GM12878 (cell line): ENCODE results near the gene AMPD3. TPM values are rescaled to one million over a fixed set of nuclear protein-coding genes. Genes with fewer than 3 reads are reported as not detected.

Experiments used
- ATAC-seq: fragments of 200-7000 bp; cut with Tn5 transposase; 3 replicates; pipeline ENCODE4 v1.9.1; 2020; ENCODE audit warnings: mild to moderate bottlenecking, moderate library complexity
- BruUV-seq: library from RNA; stranded (reverse); fragments of 400-500 nt; replicated peaks from 2 replicates; lab custom pipeline; 2021; lab: Mats Ljungman, UMichigan
- CTCF ChIA-PET: fragments of 300-600 bp; sonication (Branson Sonifier 250); formaldehyde crosslinking; extraction: SDS; loops from one replicate; lab custom pipeline; 2021; ENCODE audit warnings: inconsistent platforms; lab: Yijun Ruan, JAX
- POLR2A ChIA-PET: fragments of 350-600 bp; formaldehyde crosslinking; extraction: SDS; loops from one replicate; lab custom pipeline; 2021; ENCODE audit warnings: inconsistent platforms; lab: Charles Lee
- RAD21 ChIA-PET: fragments of 300-600 bp; sonication (Branson Sonifier 250); formaldehyde crosslinking; loops from one replicate; lab custom pipeline; 2023; ENCODE audit warnings: antibody characterized with exemption; ENCODE audit not compliant: unreplicated experiment; lab: Charles Lee
- SMC1A ChIA-PET: fragments of 300-600 bp; sonication (Branson Sonifier 250); formaldehyde crosslinking; loops from one replicate; lab custom pipeline; 2023; ENCODE audit not compliant: unreplicated experiment, uncharacterized antibody; lab: Charles Lee
- DNase-seq: peaks from one replicate; pipeline ENCODE4 v3.0.0-alpha.2; 2011; ENCODE audit warnings: low read depth, low spot score
- FAIRE-seq: peaks from 3 replicates; lab custom pipeline; 2011; peaks lifted over from hg19 to GRCh38; lab: Jason Lieb, UNC
- H2AFZ ChIP-seq: 2 replicates; pipeline ENCODE4 v1.6.0; 2011; ENCODE audit warnings: low read depth, low read length, control low read depth; ENCODE audit not compliant: control insufficient read depth
- H3K27ac ChIP-seq: 2 replicates; pipeline ENCODE4 v1.5.1; 2011; ENCODE audit warnings: control low read depth; ENCODE audit not compliant: control insufficient read depth, insufficient read depth
- H3K27me3 ChIP-seq, 2 experiments: replicated peaks in 1 of 2; 2 replicates each; pipeline versions ENCODE4 v1.6.0 to v1.6.1; 2011; ENCODE audit warnings: low read length in 1 of 2; ENCODE audit not compliant: control insufficient read depth in 2 of 2, insufficient read depth in 2 of 2
- H3K36me3 ChIP-seq, 2 experiments: 2 replicates each; pipeline ENCODE4 v1.5.1; 2011; ENCODE audit warnings: low read length in 1 of 2; ENCODE audit not compliant: control insufficient read depth in 2 of 2, insufficient read depth in 2 of 2
- H3K4me1 ChIP-seq: 2 replicates; pipeline ENCODE4 v1.6.1; 2011; ENCODE audit warnings: mild to moderate bottlenecking, low read length, moderate library complexity, mixed read lengths; ENCODE audit not compliant: control insufficient read depth, insufficient read depth
- H3K4me2 ChIP-seq: 2 replicates; pipeline ENCODE4 v1.6.0; 2011; ENCODE audit warnings: control low read depth; ENCODE audit not compliant: control insufficient read depth, insufficient read depth
- H3K4me3 ChIP-seq: fragments of 200-600 bp; sonication (generic); 2 replicates; pipeline ENCODE4 v1.5.1; 2016
- H3K79me2 ChIP-seq: 2 replicates; pipeline ENCODE4 v1.6.0; 2011; ENCODE audit warnings: low read length; ENCODE audit not compliant: control insufficient read depth, insufficient read depth
- H3K9ac ChIP-seq: 2 replicates; pipeline ENCODE4 v1.8.0; 2011; ENCODE audit warnings: low read length, control low read depth, mixed read lengths; ENCODE audit not compliant: control insufficient read depth, insufficient read depth
- H3K9me3 ChIP-seq: replicated peaks from 3 replicates; pipeline ENCODE4 v1.5.1; 2011; ENCODE audit warnings: mild to moderate bottlenecking, low read length; ENCODE audit not compliant: control insufficient read depth, insufficient read depth
- H4K20me1 ChIP-seq: 2 replicates; pipeline ENCODE4 v1.6.0; 2011; ENCODE audit not compliant: control insufficient read depth, insufficient read depth
- CBX5 ChIP-seq: sonication (generic); IDR thresholded peaks from 2 replicates; pipeline ENCODE4 v1.6.1; 2016; ENCODE audit warnings: low read depth, moderate library complexity, mild to moderate bottlenecking, inconsistent platforms
- CHD1 ChIP-seq: IDR thresholded peaks from 2 replicates; pipeline ENCODE4 v1.6.1; 2012; ENCODE audit warnings: low read depth, low read length, improper control_type of control experiment
- CTCF ChIP-seq, 3 experiments: IDR thresholded peaks in 2 of 3; conservative IDR thresholded peaks in 1 of 3; 2 replicates each; pipeline ENCODE4 v1.5.1; 2011; ENCODE audit warnings: low read depth in 3 of 3, low read length in 3 of 3, mild to moderate bottlenecking in 3 of 3, control low read depth in 2 of 3, moderate library complexity in 2 of 3, inconsistent platforms in 1 of 3, mixed read lengths in 1 of 3; ENCODE audit not compliant: control insufficient read depth in 2 of 3, insufficient read depth in 1 of 3; ENCODE audit errors: extremely low read depth in 1 of 3
- FOS ChIP-seq: IDR thresholded peaks from 3 replicates; pipeline ENCODE4 v1.6.1; 2011; ENCODE audit warnings: borderline replicate concordance; ENCODE audit not compliant: insufficient read length; ENCODE audit errors: extremely low read depth
- KLF5 ChIP-seq: fragments of 450-650 bp; IDR thresholded peaks from 2 replicates; pipeline ENCODE4 v1.6.1; 2014; ENCODE audit warnings: mild to moderate bottlenecking; ENCODE audit not compliant: partially characterized antibody
- LARP7 ChIP-seq: fragments of 450-650 bp; IDR thresholded peaks from 2 replicates; pipeline ENCODE4 v1.6.1; 2017; ENCODE audit warnings: mild to moderate bottlenecking
- NFXL1 ChIP-seq: fragments of 450-650 bp; IDR thresholded peaks from 2 replicates; pipeline ENCODE4 v1.6.1; 2017; ENCODE audit warnings: antibody characterized with exemption, mild to moderate bottlenecking, borderline replicate concordance
- NR2C2 ChIP-seq: IDR thresholded peaks from 2 replicates; pipeline ENCODE4 v1.6.1; 2011; ENCODE audit warnings: borderline replicate concordance, low read depth; ENCODE audit not compliant: control insufficient read depth, insufficient read length
- RAD51 ChIP-seq: fragments of 450-650 bp; IDR thresholded peaks from 2 replicates; pipeline ENCODE4 v1.6.1; 2016; ENCODE audit warnings: moderate library complexity, mild to moderate bottlenecking, inconsistent platforms
- RBBP5 ChIP-seq: fragments of 200-600 bp; sonication (generic); conservative IDR thresholded peaks from 2 replicates; pipeline ENCODE4 v1.6.1; 2016
- RELA ChIP-seq: fragments of 450-650 bp; IDR thresholded peaks from 2 replicates; pipeline ENCODE4 v1.8.0; 2014; ENCODE audit warnings: borderline replicate concordance; ENCODE audit not compliant: partially characterized antibody
- RUNX3 ChIP-seq: IDR thresholded peaks from 2 replicates; pipeline ENCODE4 v1.6.1; 2012; ENCODE audit warnings: low read length, inconsistent platforms
- SIN3A ChIP-seq: IDR thresholded peaks from 2 replicates; pipeline ENCODE4 v1.6.1; 2012; ENCODE audit warnings: low read depth, low read length, improper control_type of control experiment
- TCF7 ChIP-seq: IDR thresholded peaks from 2 replicates; pipeline ENCODE4 v1.6.1; 2014; ENCODE audit warnings: antibody characterized with exemption, borderline replicate concordance
- WRNIP1 ChIP-seq: IDR thresholded peaks from 2 replicates; pipeline ENCODE4 v1.6.1; 2011; ENCODE audit warnings: low read depth, low read length, improper control_type of control experiment, borderline replicate concordance
- ZNF384 ChIP-seq: IDR thresholded peaks from 2 replicates; pipeline ENCODE4 v1.6.1; 2012; ENCODE audit warnings: low read depth, mild to moderate bottlenecking, low read length, improper control_type of control experiment, borderline replicate concordance
- WGBS: methylation state at CpG from one replicate; pipeline ENCODE4 v1.1.6; 2016; ENCODE audit warnings: low lambda C conversion rate; ENCODE audit not compliant: insufficient replicate concordance, insufficient coverage; ENCODE audit errors: missing lambda C conversion rate; 5-methylcytosine and 5-hydroxymethylcytosine counted together
- in situ Hi-C: fragments of 300-500 bp; cut with MboI; formaldehyde crosslinking; loops from 9 replicates; pipeline ENCODE4 v1.14.3; 2018; ENCODE audit warnings: mixed read lengths
- intact Hi-C: fragments of 100-400 bp; cut with micrococcal nuclease; formaldehyde crosslinking; loops from one replicate; pipeline ENCODE4 v1.14.2; 2022; ENCODE audit not compliant: unreplicated experiment
- polyA plus RNA-seq, 11 experiments: library from polyadenylated mRNA; depleted of rRNA in 4 of 11; unstranded in 6 of 11; stranded (reverse) in 5 of 11; fragments of >200 nt; fragmentation: Nextera tagmentation in 4 of 11; fragmentation: Illumina TruSeq in 1 of 11; extraction: Ambion mirVana in 4 of 11; extraction: Trizol in 1 of 11; gene quantifications; 1 replicate in 1 of 11; 2 replicates in 10 of 11; pipeline versions ENCODE4 v1.2.1 to v1.2.3, GENCODE V29; 2011 to 2016; ENCODE audit warnings: inconsistent platforms in 2 of 11, missing spikeins in 2 of 11, low read depth in 1 of 11
- total RNA-seq, 4 experiments: library from RNA; depleted of rRNA in 3 of 4; stranded (reverse); fragments of >200 nt in 3 of 4; fragmentation: Illumina TruSeq in 1 of 4; extraction: Trizol in 1 of 4; gene quantifications; 2 replicates each; pipeline versions ENCODE4 v1.2.1 to v1.2.3, GENCODE V29; 2013 to 2021
- TF ChIP-seq, protein P1 (sequence below): fragments of 450-650 bp; IDR thresholded peaks from 2 replicates; pipeline ENCODE4 v1.6.1; 2017; ENCODE audit warnings: mild to moderate bottlenecking, low read depth, inconsistent platforms; ENCODE audit not compliant: poor library complexity, severe bottlenecking
- TF ChIP-seq, protein P2 (sequence below): fragments of 450-650 bp; IDR thresholded peaks from 2 replicates; pipeline ENCODE4 v1.6.1; 2017; ENCODE audit warnings: low read depth, mild to moderate bottlenecking, moderate library complexity

AMPD3 gene
- total and polyA plus RNA-seq, 10 of the 15 experiments (the other 5 are each of a cell fraction or from before 2014, with no cell fraction given) = 5.6 to 28.6 (median 15.9) TPM

GRCh38 chr11:10500757-10501684 is 46.0 kb downstream of the AMPD3 start:
- CTCF ChIA-PET = no interaction called here
- BruUV-seq = no TSS peak
- Histone ChIP-seq H2AFZ (no peak overlapping the region), H3K79me2 (no peaks in the 10 kb centered on the region), H3K9me3 (no peaks in the 10 kb centered on the region), H3K27me3 (no peaks in the 10 kb centered on the region), H3K36me3 (peaks cover 2 to 10% of the 10 kb centered on the region in 2 experiments; a peak in 3 of 4 replicates), H3K4me2 (no peak overlapping the region), H3K27ac (no peak overlapping the region), H3K9ac (no peak overlapping the region), H3K4me1 (no peaks in the 10 kb centered on the region), H4K20me1 (no peaks in the 10 kb centered on the region), H3K4me3 (no peak overlapping the region)
- intact Hi-C loops = no loop called here
- SMC1A ChIA-PET = no interaction called here
- in situ Hi-C loops = no loop called here
- ATAC-seq = no peak
- no peak for DNase-seq
- POLR2A ChIA-PET = no interaction called here
- no peak for FAIRE-seq
- RAD21 ChIA-PET = interaction anchor here (0.6 kb wide), 1 partner anchor 39 kb away, joined by 3 read pairs; no protein-coding TSS in a partner anchor
- 87% methylated on average over 20 of the region's 20 CpGs for WGBS
- TF ChIP-seq RBBP5 (no peak), RELA (no peak), RUNX3 (no peak), CHD1 (no peak), TCF7 (no peak), WRNIP1 (no peak), KLF5 (no peak), NFXL1 (no peak), CBX5 (no peak), NR2C2 (no peak), ZNF384 (no peak), LARP7 (no peak), CTCF (IDR thresholded peaks at IDR 0.05 in 2 of 3, conservative IDR thresholded peaks at IDR 0.05 in 1 of 3; ENCODE audit: control insufficient read depth in 2 of 3, extremely low read depth in 1 of 3, insufficient read depth in 1 of 3, low read depth in 3 of 3, low read length in 3 of 3) (no peak), FOS (no peak), RAD51 (no peak), SIN3A (no peak)
- TF ChIP-seq, protein P1, sequence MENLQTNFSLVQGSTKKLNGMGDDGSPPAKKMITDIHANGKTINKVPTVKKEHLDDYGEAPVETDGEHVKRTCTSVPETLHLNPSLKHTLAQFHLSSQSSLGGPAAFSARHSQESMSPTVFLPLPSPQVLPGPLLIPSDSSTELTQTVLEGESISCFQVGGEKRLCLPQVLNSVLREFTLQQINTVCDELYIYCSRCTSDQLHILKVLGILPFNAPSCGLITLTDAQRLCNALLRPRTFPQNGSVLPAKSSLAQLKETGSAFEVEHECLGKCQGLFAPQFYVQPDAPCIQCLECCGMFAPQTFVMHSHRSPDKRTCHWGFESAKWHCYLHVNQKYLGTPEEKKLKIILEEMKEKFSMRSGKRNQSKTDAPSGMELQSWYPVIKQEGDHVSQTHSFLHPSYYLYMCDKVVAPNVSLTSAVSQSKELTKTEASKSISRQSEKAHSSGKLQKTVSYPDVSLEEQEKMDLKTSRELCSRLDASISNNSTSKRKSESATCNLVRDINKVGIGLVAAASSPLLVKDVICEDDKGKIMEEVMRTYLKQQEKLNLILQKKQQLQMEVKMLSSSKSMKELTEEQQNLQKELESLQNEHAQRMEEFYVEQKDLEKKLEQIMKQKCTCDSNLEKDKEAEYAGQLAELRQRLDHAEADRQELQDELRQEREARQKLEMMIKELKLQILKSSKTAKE = no peak
- TF ChIP-seq, protein P2, sequence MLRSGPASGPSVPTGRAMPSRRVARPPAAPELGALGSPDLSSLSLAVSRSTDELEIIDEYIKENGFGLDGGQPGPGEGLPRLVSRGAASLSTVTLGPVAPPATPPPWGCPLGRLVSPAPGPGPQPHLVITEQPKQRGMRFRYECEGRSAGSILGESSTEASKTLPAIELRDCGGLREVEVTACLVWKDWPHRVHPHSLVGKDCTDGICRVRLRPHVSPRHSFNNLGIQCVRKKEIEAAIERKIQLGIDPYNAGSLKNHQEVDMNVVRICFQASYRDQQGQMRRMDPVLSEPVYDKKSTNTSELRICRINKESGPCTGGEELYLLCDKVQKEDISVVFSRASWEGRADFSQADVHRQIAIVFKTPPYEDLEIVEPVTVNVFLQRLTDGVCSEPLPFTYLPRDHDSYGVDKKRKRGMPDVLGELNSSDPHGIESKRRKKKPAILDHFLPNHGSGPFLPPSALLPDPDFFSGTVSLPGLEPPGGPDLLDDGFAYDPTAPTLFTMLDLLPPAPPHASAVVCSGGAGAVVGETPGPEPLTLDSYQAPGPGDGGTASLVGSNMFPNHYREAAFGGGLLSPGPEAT = no peak
